H9 (cell line): ENCODE results near the gene FBXL16. TPM values are rescaled to one million over a fixed set of nuclear protein-coding genes. Genes with fewer than 3 reads are reported as not detected.

Source experiments
- DNase-seq: peaks from one replicate; pipeline ENCODE4 v3.0.0-alpha.2; 2017
- H2AFZ ChIP-seq: one replicate; pipeline ENCODE4 v1.6.1; 2013; ENCODE audit warnings: mild to moderate bottlenecking, low read length, control low read depth, moderate library complexity
- H2AK5ac ChIP-seq: 2 replicates; pipeline ENCODE4 v1.6.1; 2013; ENCODE audit warnings: low read length, control low read depth, mixed read lengths; ENCODE audit not compliant: insufficient read length
- H2BK120ac ChIP-seq: one replicate; pipeline ENCODE4 v1.6.1; 2013; ENCODE audit warnings: low read depth, mild to moderate bottlenecking, low read length, control low read depth, inconsistent platforms; ENCODE audit not compliant: poor library complexity, severe bottlenecking
- H2BK12ac ChIP-seq: 2 replicates; pipeline ENCODE4 v1.6.1; 2013; ENCODE audit warnings: low read length, control low read depth, mixed read lengths, low read depth; ENCODE audit not compliant: insufficient read length
- H2BK15ac ChIP-seq: 2 replicates; pipeline ENCODE4 v1.6.1; 2013; ENCODE audit warnings: low read depth, low read length, control low read depth
- H2BK20ac ChIP-seq: one replicate; pipeline ENCODE4 v1.6.1; 2013; ENCODE audit warnings: low read depth, mild to moderate bottlenecking, low read length, control low read depth, inconsistent platforms; ENCODE audit not compliant: poor library complexity, severe bottlenecking
- H2BK5ac ChIP-seq: 2 replicates; pipeline ENCODE4 v1.6.1; 2013; ENCODE audit warnings: low read length, control low read depth, mixed read lengths; ENCODE audit not compliant: insufficient read length
- H3K14ac ChIP-seq: 2 replicates; pipeline ENCODE4 v1.6.1; 2013; ENCODE audit warnings: low read length, control low read depth; ENCODE audit not compliant: insufficient read depth
- H3K18ac ChIP-seq: 2 replicates; pipeline ENCODE4 v1.6.1; 2013; ENCODE audit warnings: low read depth, mild to moderate bottlenecking, mixed read lengths, low read length, control low read depth; ENCODE audit not compliant: insufficient read length
- H3K23ac ChIP-seq: 2 replicates; pipeline ENCODE4 v1.6.1; 2013; ENCODE audit warnings: low read length, control low read depth, mixed read lengths, low read depth; ENCODE audit not compliant: insufficient read length
- H3K23me2 ChIP-seq: 2 replicates; pipeline ENCODE4 v1.6.1; 2013; ENCODE audit warnings: low read depth, mild to moderate bottlenecking, mixed read lengths, low read length, control low read depth; ENCODE audit not compliant: insufficient read length, poor library complexity, severe bottlenecking
- H3K27ac ChIP-seq: 2 replicates; pipeline ENCODE4 v1.5.1; 2013; ENCODE audit warnings: low read length, control low read depth, mixed read lengths, low read depth; ENCODE audit not compliant: insufficient read length
- H3K27me3 ChIP-seq: 2 replicates; pipeline ENCODE4 v1.6.1; 2013; ENCODE audit warnings: low read length, control low read depth, inconsistent platforms; ENCODE audit not compliant: insufficient read depth
- H3K4ac ChIP-seq: 2 replicates; pipeline ENCODE4 v1.6.1; 2013; ENCODE audit warnings: low read depth, mild to moderate bottlenecking, control low read depth, inconsistent platforms, low read length, moderate library complexity
- H3K4me1 ChIP-seq: 2 replicates; pipeline ENCODE4 v1.6.1; 2013; ENCODE audit warnings: low read length, control low read depth, inconsistent platforms; ENCODE audit not compliant: insufficient read depth
- H3K4me2 ChIP-seq: 2 replicates; pipeline ENCODE4 v1.6.1; 2013; ENCODE audit warnings: low read length, control low read depth, mixed read lengths; ENCODE audit not compliant: insufficient read length, insufficient read depth
- H3K56ac ChIP-seq: 2 replicates; pipeline ENCODE4 v1.6.1; 2013; ENCODE audit warnings: low read depth, mild to moderate bottlenecking, mixed read lengths, low read length, control low read depth; ENCODE audit not compliant: insufficient read length
- H3K79me1 ChIP-seq: 2 replicates; pipeline ENCODE4 v1.6.1; 2013; ENCODE audit warnings: low read depth, mild to moderate bottlenecking, moderate library complexity, low read length, control low read depth, inconsistent platforms; ENCODE audit not compliant: insufficient read depth, poor library complexity, severe bottlenecking
- H3K79me2 ChIP-seq: 2 replicates; pipeline ENCODE4 v1.6.1; 2013; ENCODE audit warnings: low read length, control low read depth, inconsistent platforms; ENCODE audit not compliant: insufficient read depth
- H3K9ac ChIP-seq: 2 replicates; pipeline ENCODE4 v1.6.1; 2013; ENCODE audit warnings: low read length, control low read depth, mixed read lengths; ENCODE audit not compliant: insufficient read length; ENCODE audit errors: extremely low read depth
- H3K9me3 ChIP-seq: one replicate; pipeline ENCODE4 v1.6.1; 2013; ENCODE audit warnings: low read depth, low read length, inconsistent platforms; ENCODE audit not compliant: control insufficient read depth
- H3T11ph ChIP-seq: one replicate; pipeline ENCODE4 v1.6.1; 2013; ENCODE audit warnings: mild to moderate bottlenecking, low read length, control low read depth, inconsistent platforms
- H4K20me1 ChIP-seq: one replicate; pipeline ENCODE4 v1.6.1; 2013; ENCODE audit not compliant: control insufficient read depth, insufficient read length, insufficient read depth
- H4K5ac ChIP-seq: 2 replicates; pipeline ENCODE4 v1.6.1; 2013; ENCODE audit warnings: low read depth, mild to moderate bottlenecking, mixed read lengths, low read length, control low read depth; ENCODE audit not compliant: insufficient read length
- H4K8ac ChIP-seq: replicated peaks from 2 replicates; pipeline ENCODE4 v1.6.1; 2013; ENCODE audit warnings: low read length, control low read depth, mixed read lengths, low read depth; ENCODE audit not compliant: insufficient read length
- H4K91ac ChIP-seq: 2 replicates; pipeline ENCODE4 v1.6.1; 2013; ENCODE audit warnings: low read depth, mild to moderate bottlenecking, moderate library complexity, mixed read lengths, low read length, control low read depth; ENCODE audit not compliant: insufficient read length
- H3K27ac Mint-ChIP-seq, 3 experiments: 2 replicates in 2 of 3; 3 replicates in 1 of 3; pipeline ENCODE4 v1.8.0; 2020 to 2021; ENCODE audit warnings: mixed read lengths in 3 of 3, mild to moderate bottlenecking in 1 of 3, moderate library complexity in 1 of 3
- H3K27me3 Mint-ChIP-seq: 2 replicates; pipeline ENCODE4 v1.8.0; 2021; ENCODE audit warnings: low read depth, mild to moderate bottlenecking, moderate library complexity, mixed read lengths
- H3K36me3 Mint-ChIP-seq, 3 experiments: 2 replicates in 2 of 3; 3 replicates in 1 of 3; pipeline ENCODE4 v1.8.0; 2020 to 2021; ENCODE audit warnings: low read depth in 3 of 3, mixed read lengths in 3 of 3; ENCODE audit not compliant: insufficient read depth in 1 of 3
- H3K4me1 Mint-ChIP-seq, 2 experiments: 2 replicates each; pipeline ENCODE4 v1.8.0; 2020; ENCODE audit warnings: mixed read lengths in 2 of 2
- H3K4me3 Mint-ChIP-seq, 2 experiments: 2 replicates in 1 of 2; 3 replicates in 1 of 2; pipeline ENCODE4 v1.8.0; 2020 to 2021; ENCODE audit warnings: mild to moderate bottlenecking in 2 of 2, mixed read lengths in 2 of 2, moderate library complexity in 1 of 2
- H3K9me3 Mint-ChIP-seq, 2 experiments: 2 replicates in 1 of 2; 3 replicates in 1 of 2; pipeline ENCODE4 v1.8.0; 2020; ENCODE audit warnings: mild to moderate bottlenecking in 2 of 2, mixed read lengths in 2 of 2, moderate library complexity in 1 of 2
- WGBS: extraction: QIAGEN DNeasy Blood & Tissue Kit; methylation state at CpG from one replicate; pipeline ENCODE4 v1.1.7; 2013; ENCODE audit warnings: missing lambda C conversion rate, low lambda C conversion rate, mixed read lengths; ENCODE audit not compliant: insufficient read length; ENCODE audit errors: extremely low coverage; 5-methylcytosine and 5-hydroxymethylcytosine counted together
- total RNA-seq: library from RNA; stranded (reverse); gene quantifications from 2 replicates; pipeline ENCODE4 v1.2.1, GENCODE V29; 2021
- TF ChIP-seq, protein P1 (sequence below): fragments of 200-600 bp; sonication (generic); conservative IDR thresholded peaks from 3 replicates; pipeline ENCODE4 v1.8.0; 2021; ENCODE audit warnings: antibody characterized with exemption, mild to moderate bottlenecking

The FBXL16 gene
- total RNA-seq, 1 experiment from 2014 or later = 9.6 TPM

GRCh38 chr16:660132-660458 is 45.5 kb downstream of the FBXL16 start:
- H2BK5ac ChIP-seq = no peak overlapping the region
- H4K5ac ChIP-seq = no peak overlapping the region
- no CpG with 5 or more reads among the region's 6 CpGs for WGBS
- H3K27me3 Mint-ChIP-seq = no peaks in the 10 kb centered on the region
- no peak overlapping the region for H4K91ac ChIP-seq
- H3K27ac Mint-ChIP-seq = no peak overlapping the region
- no peak overlapping the region for H3K18ac ChIP-seq
- no peaks in the 10 kb centered on the region for H3K27me3 ChIP-seq
- no peak overlapping the region for H4K8ac ChIP-seq
- no peak overlapping the region for H3K14ac ChIP-seq
- H2BK12ac ChIP-seq = no peak overlapping the region
- H3K4me1 Mint-ChIP-seq = peaks cover 0 to 5% of the 10 kb centered on the region in 2 experiments; a peak in 2 of 4 replicates
- H3K79me2 ChIP-seq = no peaks in the 10 kb centered on the region
- TF ChIP-seq, protein P1, sequence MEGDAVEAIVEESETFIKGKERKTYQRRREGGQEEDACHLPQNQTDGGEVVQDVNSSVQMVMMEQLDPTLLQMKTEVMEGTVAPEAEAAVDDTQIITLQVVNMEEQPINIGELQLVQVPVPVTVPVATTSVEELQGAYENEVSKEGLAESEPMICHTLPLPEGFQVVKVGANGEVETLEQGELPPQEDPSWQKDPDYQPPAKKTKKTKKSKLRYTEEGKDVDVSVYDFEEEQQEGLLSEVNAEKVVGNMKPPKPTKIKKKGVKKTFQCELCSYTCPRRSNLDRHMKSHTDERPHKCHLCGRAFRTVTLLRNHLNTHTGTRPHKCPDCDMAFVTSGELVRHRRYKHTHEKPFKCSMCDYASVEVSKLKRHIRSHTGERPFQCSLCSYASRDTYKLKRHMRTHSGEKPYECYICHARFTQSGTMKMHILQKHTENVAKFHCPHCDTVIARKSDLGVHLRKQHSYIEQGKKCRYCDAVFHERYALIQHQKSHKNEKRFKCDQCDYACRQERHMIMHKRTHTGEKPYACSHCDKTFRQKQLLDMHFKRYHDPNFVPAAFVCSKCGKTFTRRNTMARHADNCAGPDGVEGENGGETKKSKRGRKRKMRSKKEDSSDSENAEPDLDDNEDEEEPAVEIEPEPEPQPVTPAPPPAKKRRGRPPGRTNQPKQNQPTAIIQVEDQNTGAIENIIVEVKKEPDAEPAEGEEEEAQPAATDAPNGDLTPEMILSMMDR = no peak
- H3T11ph ChIP-seq = no peak overlapping the region
- H3K4me2 ChIP-seq = no peak overlapping the region
- H3K23me2 ChIP-seq = no peaks in the 10 kb centered on the region
- no peak overlapping the region for H3K23ac ChIP-seq
- H3K36me3 Mint-ChIP-seq = peaks cover 2 to 13% (median 8%) of the 10 kb centered on the region in 3 experiments; a peak in 5 of 7 replicates
- no peaks in the 10 kb centered on the region for H4K20me1 ChIP-seq
- H2BK120ac ChIP-seq = no peak overlapping the region
- no peak overlapping the region for H3K4ac ChIP-seq
- H3K4me1 ChIP-seq = no peaks in the 10 kb centered on the region; the same call in 1 of the 2 replicates
- no peaks in the 10 kb centered on the region for H3K79me1 ChIP-seq
- DNase-seq = no peak
- no peaks in the 10 kb centered on the region for H3K9me3 ChIP-seq
- H3K9me3 Mint-ChIP-seq = no peaks in the 10 kb centered on the region
- H3K27ac ChIP-seq = no peak overlapping the region
- H2AK5ac ChIP-seq = no peak overlapping the region
- no peak overlapping the region for H2AFZ ChIP-seq
- no peak overlapping the region for H3K4me3 Mint-ChIP-seq
- H2BK20ac ChIP-seq = no peak overlapping the region
- no peak overlapping the region for H2BK15ac ChIP-seq
- no peak overlapping the region for H3K56ac ChIP-seq
- no peak overlapping the region for H3K9ac ChIP-seq
